ENCODE measurements around the gene CPTP.

GRCh38 chr1:1292851-1293250, 31.8 kb upstream of the CPTP start:
- TF ChIP-seq GATA2 (IDR thresholded peaks at IDR 0.05; ENCODE audit: low read depth, low read length) (no peak), GATA3 (IDR thresholded peaks at IDR 0.05; ENCODE audit: low read depth, low read length) (no peak)
